HCT116 (cell line): Measurements from ENCODE around the gene GSTO2. TPM values are rescaled to one million over a fixed set of nuclear protein-coding genes. Genes with fewer than 3 reads are reported as not detected.

Experiments
- ATAC-seq: fragments of 200-7000 bp; cut with Tn5 transposase; 2 replicates; pipeline ENCODE4 v1.9.1; 2020; ENCODE audit warnings: mild to moderate bottlenecking, moderate library complexity
- BruUV-seq: library from RNA; stranded (reverse); fragments of 400-500 nt; replicated peaks from 2 replicates; lab custom pipeline; 2021; lab: Mats Ljungman, UMichigan
- CTCF ChIA-PET: fragments of 300-600 bp; sonication (Branson Sonifier 250); formaldehyde crosslinking; loops from one replicate; lab custom pipeline; 2021; ENCODE audit warnings: antibody characterized with exemption; lab: Charles Lee
- POLR2A ChIA-PET: fragments of 300-600, 350-600 bp; sonication (Branson Sonifier 250); formaldehyde crosslinking; loops from one replicate; lab custom pipeline; 2021; ENCODE audit warnings: antibody characterized with exemption; lab: Charles Lee
- RAD21 ChIA-PET, 2 experiments: fragments of 300-600 bp; sonication (Branson Sonifier 250); formaldehyde crosslinking; loops; one replicate each; lab custom pipeline; 2023; ENCODE audit warnings: low total read pairs in 2 of 2; ENCODE audit not compliant: uncharacterized antibody in 2 of 2, unreplicated experiment in 2 of 2, low non-redundant PET in 1 of 2; lab: Charles Lee
- DNase-seq: peaks from one replicate; pipeline ENCODE4 v3.0.0-alpha.2; 2010; ENCODE audit warnings: low read depth, low spot score
- H2AFZ ChIP-seq: fragments of 200-600 bp; shearing (Covaris generic), sonication (generic); 2 replicates; pipeline ENCODE4 v1.6.1; 2017; ENCODE audit warnings: low read depth, mixed run types, mixed read lengths, antibody characterized with exemption, low read length; ENCODE audit not compliant: poor library complexity, severe bottlenecking
- H3K27ac ChIP-seq: 2 replicates; pipeline ENCODE4 v1.5.1; 2012; ENCODE audit warnings: low read depth, low read length
- H3K27me3 ChIP-seq: fragments of 200-600 bp; sonication (generic); 2 replicates; pipeline ENCODE4 v1.6.1; 2016; ENCODE audit warnings: mixed run types, low read length, mixed read lengths; ENCODE audit not compliant: insufficient read depth
- H3K36me3 ChIP-seq, 2 experiments: fragments of 200-500 bp in 1 of 2; fragments of 200-600 bp in 1 of 2; sonication (Bioruptor generic) in 1 of 2; sonication (generic) in 1 of 2; 2 replicates each; pipeline versions ENCODE4 v1.5.1 to v1.6.1; 2014 to 2016; ENCODE audit warnings: low read length in 2 of 2, inconsistent platforms in 1 of 2, mixed read lengths in 1 of 2, mixed run types in 1 of 2; ENCODE audit not compliant: insufficient read depth in 2 of 2, control insufficient read depth in 1 of 2
- H3K4me1 ChIP-seq, 2 experiments: fragments of 200-600 bp in 1 of 2; sonication (generic) in 1 of 2; 2 replicates each; pipeline versions ENCODE4 v1.5.1 to v1.6.1; 2012 to 2017; ENCODE audit warnings: low read length in 2 of 2, inconsistent platforms in 1 of 2, mild to moderate bottlenecking in 1 of 2, mixed read lengths in 1 of 2, mixed run types in 1 of 2, moderate library complexity in 1 of 2; ENCODE audit not compliant: insufficient read depth in 2 of 2, control insufficient read depth in 1 of 2
- H3K4me2 ChIP-seq: fragments of 200-600 bp; sonication (generic); 2 replicates; pipeline ENCODE4 v1.6.1; 2017; ENCODE audit warnings: mixed run types, low read length, mixed read lengths
- H3K4me3 ChIP-seq, 2 experiments: fragments of 200-600 bp in 1 of 2; sonication (generic) in 1 of 2; replicated peaks in 1 of 2; 2 replicates each; pipeline ENCODE4 v1.5.1; 2011 to 2016; ENCODE audit warnings: low read length in 2 of 2, control low read depth in 1 of 2, low read depth in 1 of 2, mild to moderate bottlenecking in 1 of 2, mixed read lengths in 1 of 2, mixed run types in 1 of 2
- H3K79me2 ChIP-seq: fragments of 200-600 bp; sonication (generic); 2 replicates; pipeline ENCODE4 v1.6.1; 2017; ENCODE audit warnings: mild to moderate bottlenecking, mixed run types, low read length, moderate library complexity, mixed read lengths; ENCODE audit not compliant: insufficient read depth
- H3K9ac ChIP-seq: fragments of 200-600 bp; sonication (generic); 2 replicates; pipeline ENCODE4 v1.6.1; 2016; ENCODE audit warnings: low read length, mixed read lengths
- H3K9me2 ChIP-seq: fragments of 200-600 bp; sonication (generic), shearing (Covaris generic); 2 replicates; pipeline ENCODE4 v1.6.1; 2017; ENCODE audit warnings: mixed run types, mild to moderate bottlenecking, moderate library complexity; ENCODE audit not compliant: insufficient read depth
- H3K9me3 ChIP-seq, 2 experiments: fragments of 200-500 bp in 1 of 2; fragments of 200-600 bp in 1 of 2; sonication (Bioruptor generic) in 1 of 2; sonication (generic) in 1 of 2; 2 replicates each; pipeline ENCODE4 v1.6.1; 2014 to 2017; ENCODE audit warnings: low read length in 2 of 2, mixed read lengths in 2 of 2, inconsistent platforms in 1 of 2, low read depth in 1 of 2, mild to moderate bottlenecking in 1 of 2, mixed run types in 1 of 2, moderate library complexity in 1 of 2; ENCODE audit not compliant: control insufficient read depth in 1 of 2, insufficient read depth in 1 of 2
- H4K20me1 ChIP-seq: fragments of 200-600 bp; sonication (generic), shearing (Covaris generic); 2 replicates; pipeline ENCODE4 v1.6.1; 2017; ENCODE audit warnings: mixed run types, mild to moderate bottlenecking, moderate library complexity; ENCODE audit not compliant: insufficient read depth
- CEBPB ChIP-seq: IDR thresholded peaks from 2 replicates; pipeline ENCODE4 v1.6.1; 2012; ENCODE audit warnings: low read depth
- EGR1 ChIP-seq: IDR thresholded peaks from 2 replicates; pipeline ENCODE4 v1.6.1; 2012; ENCODE audit warnings: low read depth
- ELF1 ChIP-seq: IDR thresholded peaks from 2 replicates; pipeline ENCODE4 v1.6.1; 2012; ENCODE audit warnings: low read depth, borderline replicate concordance
- EZH2phosphoT487 ChIP-seq: fragments of 200-600 bp; IDR thresholded peaks from 2 replicates; pipeline ENCODE4 v1.6.1; 2018; ENCODE audit warnings: antibody characterized with exemption, borderline replicate concordance
- FOSL1 ChIP-seq: IDR thresholded peaks from 2 replicates; pipeline ENCODE4 v1.6.1; 2012; ENCODE audit warnings: low read depth
- JUND ChIP-seq: IDR thresholded peaks from 2 replicates; pipeline ENCODE4 v1.6.1; 2012
- POLR2A ChIP-seq: IDR thresholded peaks from 2 replicates; pipeline ENCODE4 v1.7.0; 2011; ENCODE audit warnings: borderline replicate concordance; ENCODE audit not compliant: insufficient read depth, insufficient read length; ENCODE audit errors: extremely low read depth
- POLR2AphosphoS5 ChIP-seq: IDR thresholded peaks from 2 replicates; pipeline ENCODE4 v1.6.1; 2011; ENCODE audit warnings: mild to moderate bottlenecking, low read depth, low read length, moderate library complexity
- RAD21 ChIP-seq: IDR thresholded peaks from 2 replicates; pipeline ENCODE4 v1.6.1; 2012; ENCODE audit warnings: low read depth, mild to moderate bottlenecking
- SIN3A ChIP-seq: IDR thresholded peaks from 2 replicates; pipeline ENCODE4 v1.6.1; 2012; ENCODE audit warnings: low read depth
- SP1 ChIP-seq: IDR thresholded peaks from 2 replicates; pipeline ENCODE4 v1.6.1; 2012; ENCODE audit warnings: low read depth
- SRF ChIP-seq: IDR thresholded peaks from 2 replicates; pipeline ENCODE4 v1.6.1; 2012; ENCODE audit warnings: low read depth
- TCF7L2 ChIP-seq: IDR thresholded peaks from 2 replicates; pipeline ENCODE4 v1.7.0; 2011; ENCODE audit warnings: borderline replicate concordance, inconsistent platforms; ENCODE audit not compliant: insufficient read depth, insufficient read length; ENCODE audit errors: extremely low read depth
- YY1 ChIP-seq: IDR thresholded peaks from 2 replicates; pipeline ENCODE4 v1.6.1; 2011; ENCODE audit warnings: low read length, low read depth, moderate library complexity, mild to moderate bottlenecking; ENCODE audit not compliant: insufficient replicate concordance; ENCODE audit errors: extremely low read depth
- ZFX ChIP-seq: fragments of 450-650 bp; IDR thresholded peaks from 2 replicates; pipeline ENCODE4 v1.6.1; 2017
- intact Hi-C: fragments of 100-400 bp; cut with micrococcal nuclease; formaldehyde crosslinking; loops from 2 replicates; pipeline ENCODE4 v1.10.0; 2022
- total RNA-seq: library from RNA; stranded (reverse); gene quantifications from one replicate; pipeline ENCODE4 v1.2.1, GENCODE V29; 2021; ENCODE audit not compliant: unreplicated experiment
- TF ChIP-seq, protein P1 (sequence below), 3 experiments: fragments of 200-600 bp in 1 of 3; sonication (generic) in 1 of 3; IDR thresholded peaks in 2 of 3; conservative IDR thresholded peaks in 1 of 3; 2 replicates each; pipeline ENCODE4 v1.5.1; 2012 to 2017; ENCODE audit warnings: low read depth in 2 of 3, low read length in 2 of 3, antibody characterized with exemption in 1 of 3, borderline replicate concordance in 1 of 3, control low read depth in 1 of 3, mild to moderate bottlenecking in 1 of 3, mixed read lengths in 1 of 3, mixed run types in 1 of 3, moderate library complexity in 1 of 3; ENCODE audit not compliant: insufficient read depth in 1 of 3
- TF ChIP-seq, protein P2 (sequence below): IDR thresholded peaks from 2 replicates; pipeline ENCODE4 v1.6.1; 2012
- TF ChIP-seq, protein P3 (sequence below): IDR thresholded peaks from 2 replicates; pipeline ENCODE4 v1.6.1; 2012
- TF ChIP-seq, protein P4 (sequence below): IDR thresholded peaks from 2 replicates; pipeline ENCODE4 v1.6.1; 2012; ENCODE audit warnings: low read depth

GSTO2 gene
- total RNA-seq, 1 experiment from 2014 or later: 115 TPM

DNA sequence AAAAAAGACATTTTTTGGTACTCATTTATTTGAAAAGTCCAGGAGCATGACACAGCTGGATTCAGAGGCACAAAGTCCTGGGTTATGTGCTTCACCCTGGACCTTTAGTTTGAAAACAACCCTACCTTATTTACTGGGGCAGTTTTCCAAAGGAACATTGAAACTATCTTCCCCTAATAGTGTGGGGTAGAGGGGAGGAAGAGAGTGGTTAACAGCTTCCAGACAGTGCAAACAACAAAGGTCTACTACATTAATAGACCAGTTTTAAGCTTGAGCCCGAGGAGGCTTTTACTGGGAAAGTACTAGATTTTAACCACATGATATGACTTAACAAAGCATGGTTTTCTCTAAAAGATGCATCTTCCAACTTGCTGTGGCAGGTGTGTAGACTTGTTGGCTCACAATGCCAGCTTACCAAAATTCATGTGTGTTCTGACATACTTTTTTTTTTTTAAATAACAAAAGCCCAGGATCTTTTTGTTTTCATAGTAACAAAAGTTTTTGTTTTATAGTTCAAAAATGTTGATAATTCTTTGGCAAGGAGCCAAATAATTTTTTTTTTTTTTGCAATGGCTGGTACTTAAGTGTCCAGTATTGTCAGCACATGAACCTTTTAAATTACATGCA lies 12.5 kb upstream of the GSTO2 start:
- Histone ChIP-seq H3K27ac (peak overlapping the region; percentile 1; the same call in 1 of the 2 replicates), H3K4me2 (peak overlapping the region; percentile 83), H3K4me1 (peaks cover 14 to 37% of the 10 kb centered on the region in 2 experiments), H3K79me2 (peaks cover 69% of the 10 kb centered on the region), H3K9ac (peak overlapping the region; percentile 88; the same call in 1 of the 2 replicates), H3K27me3 (no peaks in the 10 kb centered on the region), H3K4me3 (peak overlapping the region in 1 of 2 experiments; percentile 68; a peak in 2 of 4 replicates), H3K36me3 (peaks cover 35 to 47% of the 10 kb centered on the region in 2 experiments), H4K20me1 (no peaks in the 10 kb centered on the region), H3K9me2 (no peaks in the 10 kb centered on the region), H3K9me3 (no peaks in the 10 kb centered on the region), H2AFZ (no peak overlapping the region)
- no TSS peak for BruUV-seq
- intact Hi-C loops: loop anchor here (5.0 kb wide), 1 partner anchor 369 kb away; no protein-coding TSS in a partner anchor
- ChIA-PET RAD21 (interaction anchor here in 1 of 2 experiments (0.5 kb wide), 1 partner anchor 563 kb away, joined by 3 read pairs; no protein-coding TSS in a partner anchor), POLR2A (interaction anchor here (1.0 kb wide), 1 partner anchor 12 kb away, joined by 3 read pairs; the partner anchor contains the start of gene GSTO2), CTCF (interaction anchor here (0.7 to 1.1 kb wide), 2 partner anchors 18 to 211 kb away, joined by 4 to 5 read pairs; no protein-coding TSS in a partner anchor)
- no peak for DNase-seq
- ATAC-seq: no peak
- no peak for TF ChIP-seq SIN3A
- TF ChIP-seq RAD21: no peak
- TF ChIP-seq FOSL1: no peak
- no peak for TF ChIP-seq EZH2phosphoT487
- TF ChIP-seq, protein P1, sequence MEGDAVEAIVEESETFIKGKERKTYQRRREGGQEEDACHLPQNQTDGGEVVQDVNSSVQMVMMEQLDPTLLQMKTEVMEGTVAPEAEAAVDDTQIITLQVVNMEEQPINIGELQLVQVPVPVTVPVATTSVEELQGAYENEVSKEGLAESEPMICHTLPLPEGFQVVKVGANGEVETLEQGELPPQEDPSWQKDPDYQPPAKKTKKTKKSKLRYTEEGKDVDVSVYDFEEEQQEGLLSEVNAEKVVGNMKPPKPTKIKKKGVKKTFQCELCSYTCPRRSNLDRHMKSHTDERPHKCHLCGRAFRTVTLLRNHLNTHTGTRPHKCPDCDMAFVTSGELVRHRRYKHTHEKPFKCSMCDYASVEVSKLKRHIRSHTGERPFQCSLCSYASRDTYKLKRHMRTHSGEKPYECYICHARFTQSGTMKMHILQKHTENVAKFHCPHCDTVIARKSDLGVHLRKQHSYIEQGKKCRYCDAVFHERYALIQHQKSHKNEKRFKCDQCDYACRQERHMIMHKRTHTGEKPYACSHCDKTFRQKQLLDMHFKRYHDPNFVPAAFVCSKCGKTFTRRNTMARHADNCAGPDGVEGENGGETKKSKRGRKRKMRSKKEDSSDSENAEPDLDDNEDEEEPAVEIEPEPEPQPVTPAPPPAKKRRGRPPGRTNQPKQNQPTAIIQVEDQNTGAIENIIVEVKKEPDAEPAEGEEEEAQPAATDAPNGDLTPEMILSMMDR (IDR thresholded peaks at IDR 0.05 in 2 of 3, conservative IDR thresholded peaks at IDR 0.05 in 1 of 3; ENCODE audit: borderline replicate concordance in 1 of 3, insufficient read depth in 1 of 3, low read depth in 2 of 3, low read length in 2 of 3): no peak
- TF ChIP-seq JUND: no peak
- TF ChIP-seq SRF: no peak
- no peak for TF ChIP-seq ELF1
- TF ChIP-seq POLR2AphosphoS5: no peak; the same call in 1 of the 2 replicates
- TF ChIP-seq, protein P2, sequence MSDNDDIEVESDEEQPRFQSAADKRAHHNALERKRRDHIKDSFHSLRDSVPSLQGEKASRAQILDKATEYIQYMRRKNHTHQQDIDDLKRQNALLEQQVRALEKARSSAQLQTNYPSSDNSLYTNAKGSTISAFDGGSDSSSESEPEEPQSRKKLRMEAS: no peak
- TF ChIP-seq, protein P3, sequence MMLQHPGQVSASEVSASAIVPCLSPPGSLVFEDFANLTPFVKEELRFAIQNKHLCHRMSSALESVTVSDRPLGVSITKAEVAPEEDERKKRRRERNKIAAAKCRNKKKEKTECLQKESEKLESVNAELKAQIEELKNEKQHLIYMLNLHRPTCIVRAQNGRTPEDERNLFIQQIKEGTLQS: no peak
- no peak for TF ChIP-seq TCF7L2
- no peak for TF ChIP-seq YY1
- no peak for TF ChIP-seq EGR1
- no peak for TF ChIP-seq ZFX
- TF ChIP-seq, protein P4, sequence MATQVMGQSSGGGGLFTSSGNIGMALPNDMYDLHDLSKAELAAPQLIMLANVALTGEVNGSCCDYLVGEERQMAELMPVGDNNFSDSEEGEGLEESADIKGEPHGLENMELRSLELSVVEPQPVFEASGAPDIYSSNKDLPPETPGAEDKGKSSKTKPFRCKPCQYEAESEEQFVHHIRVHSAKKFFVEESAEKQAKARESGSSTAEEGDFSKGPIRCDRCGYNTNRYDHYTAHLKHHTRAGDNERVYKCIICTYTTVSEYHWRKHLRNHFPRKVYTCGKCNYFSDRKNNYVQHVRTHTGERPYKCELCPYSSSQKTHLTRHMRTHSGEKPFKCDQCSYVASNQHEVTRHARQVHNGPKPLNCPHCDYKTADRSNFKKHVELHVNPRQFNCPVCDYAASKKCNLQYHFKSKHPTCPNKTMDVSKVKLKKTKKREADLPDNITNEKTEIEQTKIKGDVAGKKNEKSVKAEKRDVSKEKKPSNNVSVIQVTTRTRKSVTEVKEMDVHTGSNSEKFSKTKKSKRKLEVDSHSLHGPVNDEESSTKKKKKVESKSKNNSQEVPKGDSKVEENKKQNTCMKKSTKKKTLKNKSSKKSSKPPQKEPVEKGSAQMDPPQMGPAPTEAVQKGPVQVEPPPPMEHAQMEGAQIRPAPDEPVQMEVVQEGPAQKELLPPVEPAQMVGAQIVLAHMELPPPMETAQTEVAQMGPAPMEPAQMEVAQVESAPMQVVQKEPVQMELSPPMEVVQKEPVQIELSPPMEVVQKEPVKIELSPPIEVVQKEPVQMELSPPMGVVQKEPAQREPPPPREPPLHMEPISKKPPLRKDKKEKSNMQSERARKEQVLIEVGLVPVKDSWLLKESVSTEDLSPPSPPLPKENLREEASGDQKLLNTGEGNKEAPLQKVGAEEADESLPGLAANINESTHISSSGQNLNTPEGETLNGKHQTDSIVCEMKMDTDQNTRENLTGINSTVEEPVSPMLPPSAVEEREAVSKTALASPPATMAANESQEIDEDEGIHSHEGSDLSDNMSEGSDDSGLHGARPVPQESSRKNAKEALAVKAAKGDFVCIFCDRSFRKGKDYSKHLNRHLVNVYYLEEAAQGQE: no peak
- no peak for TF ChIP-seq CEBPB
- TF ChIP-seq SP1: no peak
- TF ChIP-seq POLR2A: no peak
